ENCODE data around the gene IL17D.

The IL17D gene

GRCh38 chr13:20749377-20749776, 45.9 kb downstream of the IL17D start:
- DNase-seq (ENCODE audit: low read depth) = no peak
- TF ChIP-seq CTCF (IDR thresholded peaks at IDR 0.05; ENCODE audit: low read depth, low read length, missing control alignments) = no peak
- H3K4me3 ChIP-seq (ENCODE audit: low read depth, low read length) = no peak overlapping the region

GRCh38 chr13:20754009-20754408, 50.5 kb downstream of the IL17D start:
- DNase-seq (ENCODE audit: low read depth) = no peak
- no peak overlapping the region for H3K4me3 ChIP-seq (ENCODE audit: low read depth, low read length)
- no peak for TF ChIP-seq CTCF (IDR thresholded peaks at IDR 0.05; ENCODE audit: low read depth, low read length, missing control alignments)

GRCh38 chr13:20760872-20761271, 57.4 kb downstream of the IL17D start:
- TF ChIP-seq CTCF (IDR thresholded peaks at IDR 0.05; ENCODE audit: low read depth, low read length, missing control alignments) = no peak
- H3K4me3 ChIP-seq (ENCODE audit: low read depth, low read length) = no peak overlapping the region

GRCh38 chr13:20767309-20767943, 63.9 kb downstream of the IL17D start:
- no peak for DNase-seq (ENCODE audit: low read depth)
- no peak overlapping the region for H3K4me3 ChIP-seq (ENCODE audit: low read depth, low read length)
- no peak for TF ChIP-seq CTCF (IDR thresholded peaks at IDR 0.05; ENCODE audit: low read depth, low read length, missing control alignments)

More at GRCh38 chr13:20760872-20761271, 57.4 kb downstream of the IL17D start:
- DNase-seq (ENCODE audit: low read depth) = no peak

GRCh38 chr13:20769091-20769490, 65.6 kb downstream of the IL17D start:
- TF ChIP-seq CTCF (IDR thresholded peaks at IDR 0.05; ENCODE audit: low read depth, low read length, missing control alignments) = no peak
- H3K4me3 ChIP-seq (ENCODE audit: low read depth, low read length) = no peak overlapping the region
- no peak for DNase-seq (ENCODE audit: low read depth)

GRCh38 chr13:20769834-20770233, 66.3 kb downstream of the IL17D start:
- no peak overlapping the region for H3K4me3 ChIP-seq (ENCODE audit: low read depth, low read length)

More at GRCh38 chr13:20769834-20770233, 66.3 kb downstream of the IL17D start:
- DNase-seq (ENCODE audit: low read depth) = no peak
- no peak for TF ChIP-seq CTCF (IDR thresholded peaks at IDR 0.05; ENCODE audit: low read depth, low read length, missing control alignments)
